ENCODE data around the gene RYR1.
"Not testable (repeated sequence)": the region's sequence is repeated elsewhere in the genome, so short reads cannot be mapped to it uniquely, and the experiment has no call there.

RYR1 gene

GRCh38 chr19:38425222-38425809 is 8.2 kb upstream of the RYR1 start:
- H3K27ac ChIP-seq (ENCODE audit: low read depth in 2 of 2, low read length in 2 of 2), result peak overlapping the region in 1 of 2 donors; percentile 16
- no peaks in the 10 kb centered on the region for H3K36me3 ChIP-seq (ENCODE audit: control insufficient read depth in 2 of 2, insufficient read depth in 2 of 2, low read length in 2 of 2)
- no peaks in the 10 kb centered on the region for H3K9me3 ChIP-seq (ENCODE audit: control insufficient read depth in 2 of 2, low read length in 2 of 2)
- peak overlapping the region; percentile 3 to 48 for H3K4me3 ChIP-seq (ENCODE audit: low read length in 2 of 2)
- peaks cover 0 to 6% of the 10 kb centered on the region in 2 donors for H3K27me3 ChIP-seq (ENCODE audit: control insufficient read depth in 2 of 2, insufficient read depth in 2 of 2, low read length in 2 of 2)
- no peaks in the 10 kb centered on the region for H3K4me1 ChIP-seq (ENCODE audit: control insufficient read depth in 2 of 2, insufficient read depth in 2 of 2, low read length in 2 of 2)
- peak overlapping the region in 1 of 2 donors; percentile 6 for H3K9ac ChIP-seq (ENCODE audit: low read depth in 1 of 2, low read length in 2 of 2)

GRCh38 chr19:38425810-38426466 is 7.6 kb upstream of the RYR1 start, which contains the start of gene RASGRP4:
Gene RASGRP4, minus strand, starts transcription at chr19:38426219. Its CDS starts 128 bp downstream, at chr19:38426091.
- Histone ChIP-seq H3K27me3 (ENCODE audit: control insufficient read depth in 2 of 2, insufficient read depth in 2 of 2, low read length in 2 of 2) (peaks cover 0 to 5% of the 10 kb centered on the region in 2 donors), H3K4me1 (ENCODE audit: control insufficient read depth in 2 of 2, insufficient read depth in 2 of 2, low read length in 2 of 2) (no peaks in the 10 kb centered on the region), H3K4me3 (ENCODE audit: low read length in 2 of 2) (peak within 1 kb of the TSS; percentile 3 to 48), H3K9ac (ENCODE audit: low read depth in 1 of 2, low read length in 2 of 2) (peak within 1 kb of the TSS in 1 of 2 donors; percentile 6), H3K27ac (ENCODE audit: low read depth in 2 of 2, low read length in 2 of 2) (peak within 1 kb of the TSS in 1 of 2 donors; percentile 16), H3K36me3 (ENCODE audit: control insufficient read depth in 2 of 2, insufficient read depth in 2 of 2, low read length in 2 of 2) (no peaks in the 10 kb centered on the region), H3K9me3 (ENCODE audit: control insufficient read depth in 2 of 2, low read length in 2 of 2) (no peaks in the 10 kb centered on the region)

- H3K4me1 ChIP-seq (ENCODE audit: control insufficient read depth in 2 of 2, insufficient read depth in 2 of 2, low read length in 2 of 2); H3K9me3 ChIP-seq (ENCODE audit: control insufficient read depth in 2 of 2, low read length in 2 of 2); H3K36me3 ChIP-seq (ENCODE audit: control insufficient read depth in 2 of 2, insufficient read depth in 2 of 2, low read length in 2 of 2); H3K27ac ChIP-seq (ENCODE audit: low read depth in 2 of 2, low read length in 2 of 2); H3K4me3 ChIP-seq (ENCODE audit: low read length in 2 of 2); H3K27me3 ChIP-seq (ENCODE audit: control insufficient read depth in 2 of 2, insufficient read depth in 2 of 2, low read length in 2 of 2); H3K9ac ChIP-seq (ENCODE audit: low read depth in 1 of 2, low read length in 2 of 2): not testable (repeated sequence)
These were observed 6.3 kb upstream of the RYR1 start for GRCh38 chr19:38427035-38427677.

- Histone ChIP-seq H3K27me3 (ENCODE audit: control insufficient read depth in 2 of 2, insufficient read depth in 2 of 2, low read length in 2 of 2) (peaks cover 0 to 6% of the 10 kb centered on the region in 2 donors), H3K4me3 (ENCODE audit: low read length in 2 of 2) (no peak overlapping the region), H3K4me1 (ENCODE audit: control insufficient read depth in 2 of 2, insufficient read depth in 2 of 2, low read length in 2 of 2) (no peaks in the 10 kb centered on the region), H3K9ac (ENCODE audit: low read depth in 1 of 2, low read length in 2 of 2) (no peak overlapping the region), H3K36me3 (ENCODE audit: control insufficient read depth in 2 of 2, insufficient read depth in 2 of 2, low read length in 2 of 2) (no peaks in the 10 kb centered on the region), H3K9me3 (ENCODE audit: control insufficient read depth in 2 of 2, low read length in 2 of 2) (no peaks in the 10 kb centered on the region), H3K27ac (ENCODE audit: low read depth in 2 of 2, low read length in 2 of 2) (no peak overlapping the region)
These were observed 4.3 kb upstream of the RYR1 start for GRCh38 chr19:38429055-38429810.

GRCh38 chr19:38429811-38430156 is 3.7 kb upstream of the RYR1 start:
- Histone ChIP-seq H3K27me3 (ENCODE audit: control insufficient read depth in 2 of 2, insufficient read depth in 2 of 2, low read length in 2 of 2) (peaks cover 4 to 8% of the 10 kb centered on the region in 2 donors), H3K9me3 (ENCODE audit: control insufficient read depth in 2 of 2, low read length in 2 of 2) (no peaks in the 10 kb centered on the region), H3K9ac (ENCODE audit: low read depth in 1 of 2, low read length in 2 of 2) (no peak overlapping the region), H3K4me1 (ENCODE audit: control insufficient read depth in 2 of 2, insufficient read depth in 2 of 2, low read length in 2 of 2) (no peaks in the 10 kb centered on the region), H3K4me3 (ENCODE audit: low read length in 2 of 2) (no peak overlapping the region), H3K36me3 (ENCODE audit: control insufficient read depth in 2 of 2, insufficient read depth in 2 of 2, low read length in 2 of 2) (no peaks in the 10 kb centered on the region), H3K27ac (ENCODE audit: low read depth in 2 of 2, low read length in 2 of 2) (no peak overlapping the region)

- peaks cover 6 to 10% of the 10 kb centered on the region in 2 donors for H3K27me3 ChIP-seq (ENCODE audit: control insufficient read depth in 2 of 2, insufficient read depth in 2 of 2, low read length in 2 of 2)
- H3K9me3 ChIP-seq (ENCODE audit: control insufficient read depth in 2 of 2, low read length in 2 of 2), result no peaks in the 10 kb centered on the region
- H3K9ac ChIP-seq (ENCODE audit: low read depth in 1 of 2, low read length in 2 of 2), result no peak overlapping the region
- H3K36me3 ChIP-seq (ENCODE audit: control insufficient read depth in 2 of 2, insufficient read depth in 2 of 2, low read length in 2 of 2), result no peaks in the 10 kb centered on the region
- no peaks in the 10 kb centered on the region for H3K4me1 ChIP-seq (ENCODE audit: control insufficient read depth in 2 of 2, insufficient read depth in 2 of 2, low read length in 2 of 2)
- H3K4me3 ChIP-seq (ENCODE audit: low read length in 2 of 2), result no peak overlapping the region
- H3K27ac ChIP-seq (ENCODE audit: low read depth in 2 of 2, low read length in 2 of 2), result no peak overlapping the region
These were observed 2.6 kb upstream of the RYR1 start for GRCh38 chr19:38430931-38431330.

GRCh38 chr19:38434549-38435051 is 1.1 kb downstream of the RYR1 start:
- Histone ChIP-seq H3K9ac (ENCODE audit: low read depth in 1 of 2, low read length in 2 of 2) (no peak overlapping the region), H3K9me3 (ENCODE audit: control insufficient read depth in 2 of 2, low read length in 2 of 2) (no peaks in the 10 kb centered on the region), H3K27ac (ENCODE audit: low read depth in 2 of 2, low read length in 2 of 2) (no peak overlapping the region), H3K4me3 (ENCODE audit: low read length in 2 of 2) (peak overlapping the region in 1 of 2 donors; percentile 20), H3K36me3 (ENCODE audit: control insufficient read depth in 2 of 2, insufficient read depth in 2 of 2, low read length in 2 of 2) (no peaks in the 10 kb centered on the region), H3K27me3 (ENCODE audit: control insufficient read depth in 2 of 2, insufficient read depth in 2 of 2, low read length in 2 of 2) (peaks cover 6% of the 10 kb centered on the region in 2 donors), H3K4me1 (ENCODE audit: control insufficient read depth in 2 of 2, insufficient read depth in 2 of 2, low read length in 2 of 2) (no peaks in the 10 kb centered on the region)

GRCh38 chr19:38437295-38437694 is 3.8 kb downstream of the RYR1 start:
- H3K27ac ChIP-seq (ENCODE audit: low read depth in 2 of 2, low read length in 2 of 2), result no peak overlapping the region
- peaks cover 6% of the 10 kb centered on the region in 2 donors for H3K27me3 ChIP-seq (ENCODE audit: control insufficient read depth in 2 of 2, insufficient read depth in 2 of 2, low read length in 2 of 2)
- H3K9ac ChIP-seq (ENCODE audit: low read depth in 1 of 2, low read length in 2 of 2), result no peak overlapping the region
- H3K4me3 ChIP-seq (ENCODE audit: low read length in 2 of 2), result no peak overlapping the region
- H3K36me3 ChIP-seq (ENCODE audit: control insufficient read depth in 2 of 2, insufficient read depth in 2 of 2, low read length in 2 of 2), result no peaks in the 10 kb centered on the region
- no peaks in the 10 kb centered on the region for H3K4me1 ChIP-seq (ENCODE audit: control insufficient read depth in 2 of 2, insufficient read depth in 2 of 2, low read length in 2 of 2)
- no peaks in the 10 kb centered on the region for H3K9me3 ChIP-seq (ENCODE audit: control insufficient read depth in 2 of 2, low read length in 2 of 2)

- Histone ChIP-seq H3K27ac (ENCODE audit: low read depth in 2 of 2, low read length in 2 of 2) (no peak overlapping the region), H3K9ac (ENCODE audit: low read depth in 1 of 2, low read length in 2 of 2) (no peak overlapping the region), H3K27me3 (ENCODE audit: control insufficient read depth in 2 of 2, insufficient read depth in 2 of 2, low read length in 2 of 2) (peaks cover 6% of the 10 kb centered on the region in 2 donors), H3K36me3 (ENCODE audit: control insufficient read depth in 2 of 2, insufficient read depth in 2 of 2, low read length in 2 of 2) (no peaks in the 10 kb centered on the region), H3K4me1 (ENCODE audit: control insufficient read depth in 2 of 2, insufficient read depth in 2 of 2, low read length in 2 of 2) (no peaks in the 10 kb centered on the region), H3K4me3 (ENCODE audit: low read length in 2 of 2) (no peak overlapping the region), H3K9me3 (ENCODE audit: control insufficient read depth in 2 of 2, low read length in 2 of 2) (no peaks in the 10 kb centered on the region)
These were observed 4.4 kb downstream of the RYR1 start for GRCh38 chr19:38437917-38438316.

GRCh38 chr19:38440592-38440991 is 7.1 kb downstream of the RYR1 start:
- Histone ChIP-seq H3K27ac (ENCODE audit: low read depth in 2 of 2, low read length in 2 of 2) (no peak overlapping the region), H3K4me3 (ENCODE audit: low read length in 2 of 2) (no peak overlapping the region), H3K36me3 (ENCODE audit: control insufficient read depth in 2 of 2, insufficient read depth in 2 of 2, low read length in 2 of 2) (no peaks in the 10 kb centered on the region), H3K4me1 (ENCODE audit: control insufficient read depth in 2 of 2, insufficient read depth in 2 of 2, low read length in 2 of 2) (no peaks in the 10 kb centered on the region), H3K27me3 (ENCODE audit: control insufficient read depth in 2 of 2, insufficient read depth in 2 of 2, low read length in 2 of 2) (no peaks in the 10 kb centered on the region), H3K9me3 (ENCODE audit: control insufficient read depth in 2 of 2, low read length in 2 of 2) (no peaks in the 10 kb centered on the region), H3K9ac (ENCODE audit: low read depth in 1 of 2, low read length in 2 of 2) (no peak overlapping the region)
